Measurements from ENCODE around the gene ADAMTS12.
"Not testable (repeated sequence)": the region's sequence is repeated elsewhere in the genome, so short reads cannot be mapped to it uniquely, and the experiment has no call there.

ADAMTS12 gene

GRCh38 chr5:33563983-33564908 lies 327.5 kb downstream of the ADAMTS12 start:
- DNase-seq, result no peak

DNA sequence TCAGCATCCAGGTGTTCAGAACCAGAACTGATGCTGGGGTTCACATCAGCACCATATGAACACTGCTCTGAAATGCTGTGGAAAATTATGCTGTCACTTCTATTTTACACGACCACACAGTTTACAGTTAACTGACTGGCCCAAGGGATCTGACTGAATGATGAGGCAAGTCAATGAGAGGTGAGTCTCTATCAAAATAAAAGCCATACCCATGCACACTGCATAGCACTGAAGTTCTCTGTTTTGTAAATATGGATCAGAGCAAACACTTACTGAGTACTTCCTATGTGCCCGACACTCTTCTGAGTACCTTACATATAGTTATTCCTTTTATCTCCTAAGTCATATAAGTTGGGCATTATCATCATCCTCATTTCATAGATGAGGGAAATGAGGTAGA lies 328.3 kb downstream of the ADAMTS12 start:
- no peak for DNase-seq

DNA sequence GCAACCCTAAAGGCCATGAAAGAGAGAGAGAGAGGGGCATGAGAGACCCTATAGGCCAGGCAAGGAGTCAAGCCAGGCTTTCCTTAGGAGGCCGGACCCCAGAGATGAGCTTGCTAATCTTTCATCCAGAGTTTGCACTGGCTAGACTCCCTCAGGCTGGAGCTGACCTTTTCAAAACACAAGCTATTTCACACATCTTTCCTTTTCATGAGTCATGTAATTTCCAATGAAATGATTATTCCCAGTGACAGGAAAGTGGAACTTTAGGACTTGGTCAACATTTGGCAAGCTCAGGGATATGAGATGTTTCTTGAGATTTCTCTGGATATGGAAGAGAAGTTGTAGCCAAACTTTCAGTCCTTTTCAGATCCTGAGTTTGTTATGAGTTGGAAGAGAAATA lies 333.3 kb downstream of the ADAMTS12 start:
- no peak for DNase-seq

DNA sequence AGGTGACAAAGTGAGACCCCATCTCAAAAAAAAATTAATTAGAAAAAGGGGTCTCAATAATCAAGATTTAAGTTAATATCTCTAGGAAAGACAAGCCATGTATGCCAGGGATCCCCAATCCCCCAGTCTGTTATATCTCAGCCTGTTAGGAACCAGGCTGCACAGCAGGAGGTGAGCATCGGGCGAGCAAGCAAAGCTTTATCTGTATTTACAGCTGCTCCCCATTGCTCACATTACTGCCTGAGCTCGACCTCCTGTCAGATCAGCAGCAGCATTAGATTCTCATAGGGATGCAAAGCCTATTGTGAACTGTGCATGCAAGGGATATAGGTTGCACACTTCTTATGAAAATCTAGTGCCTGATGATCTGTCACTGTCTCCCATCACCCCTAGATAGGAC lies 334.2 kb downstream of the ADAMTS12 start:
- DNase-seq, result no peak

DNA sequence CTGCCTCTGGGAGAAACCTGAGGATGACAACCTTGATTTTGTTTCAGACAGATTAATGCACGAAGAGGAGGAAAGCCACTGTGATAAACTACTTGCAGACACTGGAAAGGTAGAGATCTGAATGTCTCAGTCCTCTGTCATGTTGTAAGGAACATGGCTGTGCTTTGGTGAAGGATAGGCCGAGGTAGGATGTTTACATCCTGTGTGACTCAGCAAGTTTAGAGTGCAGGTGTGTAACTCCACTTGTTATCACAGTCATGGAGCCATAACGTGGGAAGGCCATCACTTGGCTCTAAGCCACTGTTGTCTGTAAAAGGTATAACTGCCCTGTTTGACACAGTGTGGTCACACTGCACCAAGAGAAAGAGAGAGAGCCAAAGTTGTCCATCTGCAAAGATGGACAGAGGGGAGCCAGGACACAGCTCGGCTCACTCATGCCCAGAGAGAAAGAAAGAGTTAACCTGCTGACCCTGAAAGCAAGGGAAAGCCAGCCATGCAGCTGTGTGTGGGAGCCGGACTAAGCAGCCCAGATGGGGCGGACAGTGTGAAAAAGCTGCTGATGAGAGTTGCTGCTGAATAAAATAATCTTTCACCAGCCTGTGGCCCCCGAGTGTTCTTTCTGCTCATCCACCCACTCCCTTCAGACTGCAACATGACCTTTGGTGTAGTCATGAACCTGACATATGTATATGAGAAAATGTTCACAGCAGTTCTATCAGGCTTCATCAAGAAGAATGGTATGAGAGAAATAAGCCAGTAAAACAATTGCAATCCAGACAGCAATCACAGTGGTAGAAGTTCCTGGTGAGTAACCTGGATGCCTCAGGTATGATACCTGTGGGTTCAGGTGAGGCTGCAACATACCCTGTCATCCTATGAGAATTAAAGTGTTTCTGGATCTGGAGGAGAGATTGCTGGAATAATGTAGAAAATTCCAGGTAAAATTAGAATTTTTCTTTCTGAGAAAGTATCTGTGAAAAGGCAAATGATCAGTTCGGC lies 335.2 kb downstream of the ADAMTS12 start:
- no peak for DNase-seq

DNA sequence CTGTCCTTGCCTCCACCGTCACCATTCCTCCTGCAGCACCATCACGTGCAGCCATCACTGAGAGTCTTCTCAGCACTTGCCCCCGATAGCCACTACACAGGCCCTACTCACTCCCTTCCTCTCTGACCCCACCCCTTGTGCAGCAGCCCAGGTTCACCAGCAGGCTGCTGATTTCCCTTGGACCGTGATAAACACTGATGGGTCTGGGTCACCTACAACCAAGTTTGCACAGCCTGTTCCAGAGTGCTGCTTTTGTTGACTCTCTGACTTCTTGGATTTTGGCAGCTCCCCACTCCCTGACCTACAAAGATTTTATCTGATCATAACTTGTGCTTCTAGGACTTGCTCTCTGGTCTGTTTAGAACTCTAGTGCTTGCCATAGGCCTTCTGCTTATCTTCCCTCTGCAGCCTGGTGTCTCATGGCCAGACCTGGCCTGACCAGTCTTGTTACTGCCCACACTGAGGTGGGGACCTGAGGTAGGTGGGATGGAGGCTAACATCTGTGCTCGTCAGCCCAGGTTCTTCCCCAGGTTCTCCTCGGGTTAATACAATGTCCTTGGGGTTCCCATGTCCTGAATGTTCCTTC lies 341.7 kb downstream of the ADAMTS12 start:
- no peak for DNase-seq

- not testable (repeated sequence) for DNase-seq
Observed at GRCh38 chr5:33539790-33540189, 352.0 kb downstream of the ADAMTS12 start.

DNA sequence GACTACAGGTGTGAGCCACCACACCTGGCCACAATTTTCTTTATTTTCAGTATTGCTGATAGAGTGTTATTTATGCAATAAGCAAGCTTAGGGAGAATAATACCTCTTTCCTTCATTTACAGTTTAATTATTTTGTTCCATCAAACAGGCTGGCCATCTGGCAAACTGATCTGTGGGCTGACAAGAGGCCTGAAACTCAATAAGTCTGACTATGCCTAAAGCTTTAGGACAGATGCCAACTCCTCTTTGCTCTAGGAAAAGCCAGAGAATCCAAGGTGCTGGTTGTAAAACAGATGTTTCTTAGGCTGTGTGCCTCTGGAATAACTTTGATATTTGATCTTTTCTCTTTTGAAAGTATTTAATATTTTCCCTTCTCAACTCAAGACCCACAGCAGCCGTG lies 352.6 kb downstream of the ADAMTS12 start:
- no peak for DNase-seq

- no peak for DNase-seq
Observed at GRCh38 chr5:33538201-33538600, 353.6 kb downstream of the ADAMTS12 start.

GRCh38 chr5:33537240-33537639 lies 354.6 kb downstream of the ADAMTS12 start:
- DNase-seq, result no peak

GRCh38 chr5:33536802-33537201 lies 355.0 kb downstream of the ADAMTS12 start:
- DNase-seq, result no peak

DNA sequence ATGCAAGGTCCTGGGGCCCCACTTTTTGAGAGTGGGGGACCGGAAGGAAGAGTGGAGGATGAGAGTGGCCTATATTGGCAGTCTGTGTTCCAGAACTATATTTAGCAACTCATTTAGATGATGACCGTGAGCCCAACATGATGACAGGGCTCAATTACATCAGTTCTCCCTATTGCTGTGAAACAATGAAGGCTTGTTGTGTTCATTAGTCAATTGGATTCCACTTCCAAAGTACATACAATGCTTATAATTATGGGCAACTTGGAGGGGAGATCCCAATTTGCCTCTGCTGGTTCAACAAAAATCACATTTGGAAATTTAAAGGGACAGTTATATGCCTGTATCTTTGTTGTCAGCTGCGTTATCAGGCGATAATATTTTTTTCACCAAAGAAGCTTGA lies 360.0 kb downstream of the ADAMTS12 start:
- DNase-seq, result no peak

DNA sequence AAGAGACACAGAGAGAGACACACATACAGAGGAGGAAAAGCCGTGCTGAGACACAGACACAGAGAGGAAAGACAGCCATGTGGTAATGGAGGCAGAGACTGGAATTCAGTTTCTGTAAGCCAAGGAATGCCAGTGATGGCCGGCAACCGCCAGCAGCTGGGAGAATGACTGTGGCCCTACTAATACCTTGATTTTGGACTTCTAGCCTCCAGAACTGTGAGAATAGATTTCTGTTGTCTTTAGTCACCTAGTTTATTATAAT lies 360.8 kb downstream of the ADAMTS12 start:
- no peak for DNase-seq

DNA sequence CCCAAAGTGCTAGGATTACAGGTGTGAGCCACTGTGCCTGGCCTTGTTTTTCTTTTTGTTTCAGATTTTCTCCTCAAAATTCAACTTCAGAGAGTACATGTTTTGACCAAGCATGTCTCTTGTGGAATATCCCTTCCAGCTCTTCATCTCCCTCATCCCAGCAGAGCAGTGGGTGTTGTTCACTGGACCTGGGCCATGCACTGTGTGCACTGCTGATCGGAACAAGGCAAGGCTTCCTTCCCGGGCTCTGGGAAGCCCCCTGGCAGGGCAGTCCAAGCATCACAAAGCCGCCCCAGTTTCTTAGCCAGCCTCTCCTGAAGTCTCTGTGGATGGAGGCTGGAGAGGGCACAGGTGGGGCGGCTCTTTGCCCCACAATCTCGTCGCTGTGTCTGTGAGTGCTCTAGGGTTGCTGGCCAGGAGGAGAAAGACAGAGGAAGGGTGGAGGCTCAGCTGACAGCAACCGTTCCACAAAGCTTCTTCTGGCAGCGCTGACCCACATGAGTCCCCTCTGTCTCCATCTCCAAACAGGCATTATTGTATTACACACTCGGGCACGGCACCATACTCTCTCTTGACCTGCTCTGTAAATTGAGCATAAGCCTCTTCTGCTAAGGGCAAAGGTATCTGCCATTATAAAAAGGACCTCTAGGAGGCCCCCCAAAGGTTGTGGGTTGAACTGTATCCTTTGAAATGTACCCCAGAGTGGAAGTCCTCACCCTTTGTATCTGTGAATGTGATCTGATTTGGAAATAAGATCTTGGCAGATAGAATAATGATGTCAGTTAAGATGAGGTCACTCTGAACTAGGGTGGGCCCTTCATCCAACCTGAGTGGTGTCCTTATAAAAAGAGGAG lies 361.4 kb downstream of the ADAMTS12 start:
- no peak for DNase-seq

DNA sequence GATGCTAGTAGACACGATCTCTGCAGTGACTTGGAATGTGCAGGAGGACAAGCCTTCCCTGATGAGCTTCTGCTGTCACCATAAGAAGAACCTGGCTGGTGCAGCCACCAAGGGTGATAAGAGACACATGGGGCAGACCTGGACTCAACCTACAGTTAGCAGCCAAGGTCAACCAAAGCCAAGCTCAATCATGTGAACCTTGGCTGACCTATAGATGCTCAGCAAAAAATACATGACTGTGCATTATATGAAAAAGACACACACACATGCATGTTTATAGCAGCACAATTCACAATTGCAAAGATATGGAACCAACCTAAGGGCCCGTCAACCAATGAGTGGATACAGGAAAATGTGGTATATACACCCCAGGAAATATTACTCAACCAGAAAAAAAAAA lies 364.1 kb downstream of the ADAMTS12 start:
- DNase-seq, result no peak

- no peak for DNase-seq
Observed at GRCh38 chr5:33526755-33527154, 365.0 kb downstream of the ADAMTS12 start.

DNA sequence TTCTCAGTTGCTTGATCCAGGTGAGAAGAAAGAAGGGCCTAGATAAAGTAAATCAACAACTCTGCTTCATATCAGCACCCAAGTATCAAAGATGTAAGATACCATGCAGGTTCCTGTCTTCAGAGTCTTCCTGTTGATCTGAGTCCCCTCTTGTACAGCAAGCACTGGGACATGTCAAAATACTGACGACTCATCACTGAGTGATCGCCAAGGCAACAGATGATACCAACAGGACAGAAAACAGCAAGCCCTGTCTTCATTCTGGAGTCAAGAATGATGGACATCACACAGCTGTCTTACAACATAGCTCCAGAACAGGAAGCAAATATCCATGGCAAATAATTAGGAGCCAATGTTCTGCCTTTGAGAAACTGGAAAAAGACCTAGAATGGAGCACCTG lies 367.3 kb downstream of the ADAMTS12 start:
- no peak for DNase-seq

- no peak for DNase-seq
Observed at GRCh38 chr5:33523208-33523771, 368.5 kb downstream of the ADAMTS12 start.

GRCh38 chr5:33516421-33516820 lies 375.4 kb downstream of the ADAMTS12 start:
- DNase-seq, result no peak

- DNase-seq, result not testable (repeated sequence)
Observed at GRCh38 chr5:33515366-33515765, 376.4 kb downstream of the ADAMTS12 start.

GRCh38 chr5:33513462-33514185 lies 378.2 kb downstream of the ADAMTS12 start:
- no peak for DNase-seq

Measured in CD4-positive, alpha-beta T cell treated with Interleukin-17A for 1 hour (primary cell).